ENCODE results near the gene RCE1.
"Not testable (repeated sequence)": the region's sequence is repeated elsewhere in the genome, so short reads cannot be mapped to it uniquely, and the experiment has no call there.

Gene RCE1, protein sequence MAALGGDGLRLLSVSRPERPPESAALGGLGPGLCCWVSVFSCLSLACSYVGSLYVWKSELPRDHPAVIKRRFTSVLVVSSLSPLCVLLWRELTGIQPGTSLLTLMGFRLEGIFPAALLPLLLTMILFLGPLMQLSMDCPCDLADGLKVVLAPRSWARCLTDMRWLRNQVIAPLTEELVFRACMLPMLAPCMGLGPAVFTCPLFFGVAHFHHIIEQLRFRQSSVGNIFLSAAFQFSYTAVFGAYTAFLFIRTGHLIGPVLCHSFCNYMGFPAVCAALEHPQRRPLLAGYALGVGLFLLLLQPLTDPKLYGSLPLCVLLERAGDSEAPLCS

GRCh38 chr11:66842896-66843775 is at the start of gene RCE1:
RCE1 (plus strand) TSS chr11:66843441; CDS start chr11:66843456, 15 bp downstream.
- peak; percentile 83 for DNase-seq (ENCODE audit: low read depth)

- not testable (repeated sequence) for DNase-seq (ENCODE audit: low read depth)
Measured at GRCh38 chr11:66799815-66800214, 43.4 kb upstream of the RCE1 start.

DNA sequence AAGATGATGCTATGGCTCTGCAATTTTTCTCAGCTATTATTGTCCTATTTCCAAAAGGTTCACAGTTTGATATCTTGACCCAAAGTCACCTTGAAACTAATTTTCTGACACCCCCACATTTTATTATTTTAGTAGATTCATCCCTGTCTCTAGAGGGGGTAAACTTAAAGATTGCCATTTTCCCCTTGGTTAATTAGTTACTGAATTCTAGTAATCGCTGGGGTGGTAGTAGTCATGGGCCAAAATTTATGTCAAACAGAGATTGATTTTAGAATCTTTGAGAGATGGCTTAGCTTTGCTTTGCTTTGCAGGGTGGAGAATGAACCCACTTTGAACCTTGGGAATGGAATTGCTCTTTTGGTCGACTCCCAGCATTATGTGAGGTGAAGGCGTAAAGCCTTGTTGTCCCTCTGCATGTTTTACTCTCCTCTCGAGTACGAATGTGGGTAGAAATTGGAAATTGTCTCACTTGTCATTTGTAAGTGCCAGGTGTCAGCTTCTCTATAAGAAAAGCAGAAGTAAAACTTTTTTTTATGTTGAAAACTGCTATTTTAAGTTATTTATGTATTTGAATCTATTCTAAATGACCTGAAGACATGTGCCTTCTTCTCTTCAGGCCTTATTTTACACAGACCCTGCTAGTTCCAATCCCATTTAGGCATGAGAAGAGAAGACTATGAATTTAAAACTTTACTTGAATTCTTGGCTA is 42.4 kb upstream of the RCE1 start:
- DNase-seq (ENCODE audit: low read depth), result no peak

GRCh38 chr11:66809592-66809991 is 33.6 kb upstream of the RCE1 start:
- no peak for DNase-seq (ENCODE audit: low read depth)

GRCh38 chr11:66810576-66811185 is 32.6 kb upstream of the RCE1 start:
- no peak for DNase-seq (ENCODE audit: low read depth)

DNA sequence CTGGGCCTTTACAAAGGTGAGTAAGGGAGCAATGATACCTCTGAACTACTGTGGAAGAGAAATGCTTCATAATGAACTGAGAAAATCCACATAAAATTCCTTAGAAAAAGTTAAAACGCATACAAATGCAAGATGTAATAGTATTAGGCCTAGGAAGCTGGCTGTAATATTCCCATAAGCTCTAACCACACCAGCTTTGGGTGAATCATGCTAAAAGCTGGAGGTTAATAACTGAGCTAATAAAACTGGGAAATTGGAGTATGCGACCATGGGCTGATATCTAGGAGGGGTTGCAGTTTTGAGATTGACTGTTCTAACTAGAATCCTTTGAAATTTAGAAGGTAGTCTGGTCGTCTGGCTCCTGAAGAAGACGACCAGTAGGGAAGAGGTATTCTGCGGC is 28.6 kb upstream of the RCE1 start:
- no peak for DNase-seq (ENCODE audit: low read depth)

GRCh38 chr11:66815646-66816045 is 27.6 kb upstream of the RCE1 start:
- no peak for DNase-seq (ENCODE audit: low read depth)

GRCh38 chr11:66818231-66818955 is 24.8 kb upstream of the RCE1 start:
- DNase-seq (ENCODE audit: low read depth), result no peak

DNA sequence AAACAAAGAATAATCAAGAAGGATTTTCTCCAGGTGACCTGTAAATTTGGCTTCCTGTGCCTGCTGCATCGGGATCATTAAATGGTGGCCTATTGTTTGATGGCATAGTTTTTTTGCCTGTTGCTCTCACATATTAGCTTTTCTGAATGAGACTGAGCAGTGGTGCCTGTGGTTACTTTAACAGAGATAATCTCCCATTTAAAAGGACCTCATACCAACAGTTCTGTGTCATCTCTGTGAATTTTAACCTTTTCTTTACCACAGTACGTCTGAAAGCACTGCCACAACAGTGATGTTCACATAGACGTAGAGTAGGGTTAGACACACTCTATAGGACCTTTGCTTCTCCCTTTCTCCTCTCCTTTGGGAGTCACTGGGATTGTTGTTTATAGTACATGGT is 22.9 kb upstream of the RCE1 start:
- no peak for DNase-seq (ENCODE audit: low read depth)

DNA sequence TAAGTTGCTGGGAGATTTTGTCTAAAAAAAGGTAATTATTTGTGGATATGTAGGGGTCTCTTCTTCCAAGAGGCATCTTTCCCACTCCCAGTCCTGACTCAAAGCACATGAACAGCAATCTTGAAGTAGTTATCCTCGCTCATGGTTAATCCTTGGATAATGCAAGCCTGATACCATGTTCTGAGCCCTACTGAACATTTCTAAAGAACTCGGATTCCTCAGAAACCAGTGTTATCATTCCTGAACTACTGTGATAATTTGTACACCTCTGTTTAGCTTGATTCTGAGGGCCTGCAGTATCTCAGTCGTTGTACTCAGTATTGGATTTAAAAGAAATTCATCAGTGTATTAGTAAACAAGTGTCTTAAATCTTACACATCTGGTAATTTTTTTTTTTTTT is 22.3 kb upstream of the RCE1 start:
- no peak for DNase-seq (ENCODE audit: low read depth)

DNA sequence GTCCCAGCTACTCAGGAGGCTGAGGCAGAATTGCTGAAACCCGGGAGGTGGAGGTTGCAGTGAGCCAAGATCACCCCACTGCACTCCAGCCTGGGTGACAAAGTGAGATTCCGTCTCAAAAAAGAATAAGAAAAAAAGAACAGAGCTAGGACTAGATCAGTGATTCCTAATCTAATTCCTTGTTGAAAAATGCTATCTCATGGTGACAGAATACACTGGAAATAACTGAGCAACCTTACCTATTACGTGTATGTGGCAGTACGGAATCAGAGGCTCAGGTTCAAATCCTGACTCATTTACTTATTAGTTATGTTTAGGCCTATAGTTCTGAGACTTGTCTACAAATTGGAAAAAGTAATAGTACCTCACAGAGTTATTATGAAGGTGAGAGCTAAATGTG is 19.5 kb upstream of the RCE1 start:
- DNase-seq (ENCODE audit: low read depth), result no peak

- DNase-seq (ENCODE audit: low read depth), result not testable (repeated sequence)
Measured at GRCh38 chr11:66824573-66824972, 18.7 kb upstream of the RCE1 start.

- no peak for DNase-seq (ENCODE audit: low read depth)
Measured at GRCh38 chr11:66834539-66834845, 8.7 kb upstream of the RCE1 start.

DNA sequence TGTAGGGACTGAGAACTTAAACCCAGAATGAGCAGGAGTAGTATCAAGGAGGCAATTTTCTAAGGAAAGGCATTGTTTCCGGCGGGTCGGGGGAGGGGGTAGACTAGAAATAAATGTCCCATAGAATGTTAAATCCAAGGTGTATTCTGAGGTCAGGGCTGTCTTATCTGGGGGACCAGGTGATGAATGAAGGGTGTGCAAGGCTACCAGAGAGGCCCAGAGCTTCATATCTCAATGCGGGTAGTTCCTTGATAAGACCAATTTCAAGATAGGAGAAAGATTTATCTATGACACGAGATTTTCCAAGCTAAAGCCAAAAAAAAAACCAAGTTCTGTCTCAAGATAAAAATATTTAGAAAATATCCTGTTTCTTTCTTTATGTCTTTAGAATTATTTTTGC is 8.3 kb upstream of the RCE1 start:
- DNase-seq (ENCODE audit: low read depth), result no peak

- DNase-seq (ENCODE audit: low read depth), result no peak
Measured at GRCh38 chr11:66835768-66836405, 7.4 kb upstream of the RCE1 start.

DNA sequence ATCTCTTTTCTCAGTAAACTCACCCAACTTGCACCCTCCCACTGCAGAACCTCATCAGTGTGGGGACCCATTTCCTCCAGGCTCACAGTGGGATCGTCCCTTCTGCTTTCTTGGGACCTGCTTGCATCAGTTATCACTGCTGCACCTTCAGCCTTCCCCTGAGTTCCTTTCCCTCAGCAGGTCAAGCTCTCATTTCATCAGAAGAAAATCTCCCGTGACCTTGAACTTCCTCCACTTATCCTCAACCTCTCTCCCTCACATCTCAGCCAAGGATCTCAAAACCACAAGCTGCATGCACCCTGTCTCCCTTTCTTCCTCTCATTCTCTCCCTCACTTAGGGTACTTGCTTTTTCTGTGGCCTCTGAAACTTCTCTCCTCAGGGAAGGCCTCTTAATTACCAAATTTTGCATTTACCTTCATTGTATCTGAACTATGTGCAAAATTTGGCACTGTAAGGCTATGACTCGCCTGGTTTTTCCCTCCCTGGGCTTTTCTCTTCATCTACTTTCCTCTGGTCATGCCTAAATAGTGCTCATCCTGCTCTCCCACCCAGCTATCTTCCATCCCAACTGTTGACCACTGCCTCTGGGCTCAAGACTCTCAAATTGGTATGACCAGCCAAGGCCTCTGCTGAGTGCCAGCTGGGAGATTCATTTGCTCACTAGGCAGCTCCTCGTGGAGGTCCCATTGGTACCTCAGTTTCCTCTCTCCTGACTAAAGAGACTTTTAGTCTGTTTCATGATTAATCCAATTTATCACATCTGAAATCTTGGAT is 2.7 kb upstream of the RCE1 start:
- no peak for DNase-seq (ENCODE audit: low read depth)

- no peak for DNase-seq (ENCODE audit: low read depth)
Measured at GRCh38 chr11:66841861-66842260, 1.4 kb upstream of the RCE1 start.

DNA sequence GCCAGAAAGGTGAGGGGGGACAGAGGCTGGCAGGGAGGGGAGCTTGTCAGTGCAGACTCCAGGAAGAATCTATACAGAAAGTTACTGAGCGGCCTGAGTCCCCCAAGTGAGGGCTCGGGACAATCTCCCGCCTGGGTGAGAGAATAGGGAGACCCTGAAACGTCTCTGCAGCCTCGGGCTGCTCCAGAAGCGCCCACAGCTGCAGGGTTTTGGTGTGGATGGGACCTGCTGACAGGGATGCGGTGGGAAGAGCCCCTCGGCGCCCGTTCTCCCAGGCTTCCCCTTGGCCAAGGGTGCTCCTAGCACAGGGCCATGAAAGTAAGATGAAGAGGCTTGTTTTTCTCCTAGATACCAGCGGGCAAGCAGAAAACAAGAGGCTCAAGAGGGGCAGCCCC is 743 bp upstream of the RCE1 start:
- DNase-seq (ENCODE audit: low read depth), result no peak

DNA sequence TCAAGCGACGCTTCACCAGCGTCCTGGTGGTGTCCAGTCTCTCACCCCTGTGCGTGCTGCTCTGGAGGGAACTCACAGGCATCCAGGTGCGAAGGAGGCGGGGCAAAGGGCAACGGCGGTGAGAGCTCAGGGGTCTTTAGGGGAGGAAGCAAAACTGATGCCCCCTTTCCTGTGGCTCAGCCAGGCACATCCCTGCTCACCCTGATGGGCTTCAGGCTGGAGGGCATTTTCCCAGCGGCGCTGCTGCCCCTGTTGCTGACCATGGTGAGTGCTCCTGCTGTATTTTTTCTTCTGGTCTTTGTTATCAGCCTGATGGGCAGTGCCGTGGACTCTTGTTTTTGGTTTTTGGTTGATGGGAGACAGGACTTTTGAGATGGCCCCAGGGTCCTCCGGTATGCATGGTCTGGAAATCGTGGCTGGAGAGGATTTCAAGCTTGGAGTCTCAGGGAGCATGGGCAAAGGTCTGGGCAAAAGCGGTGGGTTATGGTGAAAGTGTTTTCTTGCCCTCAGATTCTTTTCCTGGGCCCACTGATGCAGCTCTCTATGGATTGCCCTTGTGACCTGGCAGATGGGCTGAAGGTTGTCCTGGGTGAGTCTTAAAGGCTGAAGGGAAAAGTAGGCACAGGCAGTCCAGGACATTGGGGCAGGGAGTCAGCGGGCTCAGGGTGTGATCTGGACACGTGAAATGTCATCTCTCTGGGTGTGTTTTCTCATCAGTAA is 695 bp downstream of the RCE1 start:
- no peak for DNase-seq (ENCODE audit: low read depth)
